SU-DHL-6 (cell line): ENCODE results near the gene MAP2K3.

ENCODE experiments used
- CTCF ChIP-seq: fragments of 200-600 bp; sonication (generic); IDR thresholded peaks from one replicate; pipeline ENCODE4 v1.5.1; 2017; ENCODE audit warnings: antibody characterized with exemption, mild to moderate bottlenecking, low read length, moderate library complexity; ENCODE audit not compliant: insufficient read depth, poor library complexity, severe bottlenecking
- EZH2phosphoT487 ChIP-seq: fragments of 200-600 bp; sonication (generic), shearing (Covaris generic); conservative IDR thresholded peaks from 2 replicates; pipeline ENCODE4 v1.6.1; 2018; ENCODE audit warnings: mild to moderate bottlenecking, antibody characterized with exemption, low read length, moderate library complexity, mixed read lengths

DNA sequence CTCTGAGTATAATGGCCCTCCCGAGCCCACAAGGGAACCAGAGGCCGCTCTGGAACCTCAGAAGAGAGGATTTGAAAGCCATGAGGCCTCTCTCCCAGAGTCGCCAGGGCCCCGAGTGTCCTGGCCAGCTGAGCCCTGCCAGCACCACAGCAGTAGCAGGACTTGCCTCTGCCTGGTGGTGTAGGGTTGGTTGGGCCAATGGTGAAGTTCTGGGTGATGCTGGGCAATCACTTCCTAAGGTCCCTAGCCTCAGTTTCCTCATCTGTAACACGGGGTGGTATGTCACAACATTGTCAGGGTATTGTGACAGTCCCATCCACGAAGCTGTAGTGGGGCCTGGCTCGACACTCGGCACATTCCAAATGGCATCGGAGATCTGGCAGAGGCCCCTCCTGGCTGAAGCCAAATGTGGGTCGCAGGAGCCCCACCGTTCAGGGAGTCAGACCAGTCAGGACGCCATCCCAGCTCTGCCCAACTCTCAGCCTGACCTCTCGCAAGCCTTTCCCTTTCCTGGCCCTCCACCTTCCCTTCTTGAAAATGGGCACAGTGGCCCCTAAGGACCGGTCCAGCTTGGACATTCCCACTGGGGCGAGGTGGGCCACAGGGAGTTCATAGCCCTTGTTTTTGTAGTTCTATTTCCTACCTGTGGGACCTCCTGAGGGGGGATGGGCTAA lies 33.0 kb upstream of the MAP2K3 start:
- no peak for TF ChIP-seq CTCF
- TF ChIP-seq EZH2phosphoT487 = no peak
